Measurements from ENCODE around the gene MSH5. TPM values are rescaled to one million over a fixed set of nuclear protein-coding genes. Genes with fewer than 3 reads are reported as not detected.

MSH5 gene
- total RNA-seq, 2 experiments from 2014 or later: 96.9 to 105 TPM

DNA sequence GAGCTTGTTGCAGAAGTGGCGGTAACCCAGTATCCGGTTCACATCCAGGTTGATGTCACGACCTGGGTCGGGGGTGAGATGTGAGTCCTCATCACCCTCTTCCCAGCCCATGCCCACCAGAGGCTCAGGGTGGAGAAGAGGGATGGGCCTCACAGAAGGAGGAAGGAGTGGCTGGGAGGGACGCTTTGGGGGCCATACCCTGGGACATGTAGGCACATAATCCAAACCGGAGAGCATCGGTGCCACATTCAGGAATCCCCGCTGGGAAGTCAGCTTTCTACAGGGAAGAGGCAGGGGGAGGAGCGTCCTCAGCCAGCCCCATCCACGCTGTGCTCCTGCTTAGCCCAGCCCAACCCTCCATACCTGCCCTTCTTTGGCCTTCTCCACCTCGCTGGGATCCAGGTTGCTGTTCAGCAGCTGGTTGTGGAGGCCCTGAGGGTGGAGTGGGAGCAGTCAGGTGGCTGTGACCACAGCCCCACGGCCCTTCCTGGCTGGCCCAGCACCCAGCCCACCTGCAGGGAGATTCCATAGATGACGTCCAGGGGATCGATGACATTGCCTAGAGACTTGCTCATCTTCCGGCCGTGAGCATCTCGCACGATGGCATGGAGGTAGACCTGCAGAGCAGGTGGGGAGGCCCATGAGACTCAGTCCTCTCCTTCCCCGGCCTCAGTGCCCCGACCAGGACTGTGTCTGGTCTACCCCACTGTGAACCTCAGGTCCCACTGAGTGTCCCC is 40.9 kb downstream of the MSH5 start:
- Mint-ChIP-seq H3K4me1 (ENCODE audit: low read depth) (peaks cover 19% of the 10 kb centered on the region), H3K9me3 (no peaks in the 10 kb centered on the region), H3K27me3 (no peaks in the 10 kb centered on the region), H3K36me3 (ENCODE audit: low read depth) (peaks cover 45% of the 10 kb centered on the region), H3K27ac (no peak overlapping the region), H3K4me3 (no peak overlapping the region)
- TF ChIP-seq, protein P1, sequence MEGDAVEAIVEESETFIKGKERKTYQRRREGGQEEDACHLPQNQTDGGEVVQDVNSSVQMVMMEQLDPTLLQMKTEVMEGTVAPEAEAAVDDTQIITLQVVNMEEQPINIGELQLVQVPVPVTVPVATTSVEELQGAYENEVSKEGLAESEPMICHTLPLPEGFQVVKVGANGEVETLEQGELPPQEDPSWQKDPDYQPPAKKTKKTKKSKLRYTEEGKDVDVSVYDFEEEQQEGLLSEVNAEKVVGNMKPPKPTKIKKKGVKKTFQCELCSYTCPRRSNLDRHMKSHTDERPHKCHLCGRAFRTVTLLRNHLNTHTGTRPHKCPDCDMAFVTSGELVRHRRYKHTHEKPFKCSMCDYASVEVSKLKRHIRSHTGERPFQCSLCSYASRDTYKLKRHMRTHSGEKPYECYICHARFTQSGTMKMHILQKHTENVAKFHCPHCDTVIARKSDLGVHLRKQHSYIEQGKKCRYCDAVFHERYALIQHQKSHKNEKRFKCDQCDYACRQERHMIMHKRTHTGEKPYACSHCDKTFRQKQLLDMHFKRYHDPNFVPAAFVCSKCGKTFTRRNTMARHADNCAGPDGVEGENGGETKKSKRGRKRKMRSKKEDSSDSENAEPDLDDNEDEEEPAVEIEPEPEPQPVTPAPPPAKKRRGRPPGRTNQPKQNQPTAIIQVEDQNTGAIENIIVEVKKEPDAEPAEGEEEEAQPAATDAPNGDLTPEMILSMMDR (IDR thresholded peaks at IDR 0.05): no peak
- no peak for ATAC-seq
- intact Hi-C loops (cut with micrococcal nuclease): no loop called here
- ChIA-PET CTCF (interaction anchor here (4.2 to 5.5 kb wide), 2 partner anchors 10 to 11 kb away, joined by 26 to 34 read pairs; no protein-coding TSS in a partner anchor), POLR2A (interaction anchor here (0.6 to 1.3 kb wide), 6 partner anchors 14 to 60 kb away, joined by 3 to 7 read pairs (median 3); no protein-coding TSS in a partner anchor)
- DNase-seq: no peak

DNA sequence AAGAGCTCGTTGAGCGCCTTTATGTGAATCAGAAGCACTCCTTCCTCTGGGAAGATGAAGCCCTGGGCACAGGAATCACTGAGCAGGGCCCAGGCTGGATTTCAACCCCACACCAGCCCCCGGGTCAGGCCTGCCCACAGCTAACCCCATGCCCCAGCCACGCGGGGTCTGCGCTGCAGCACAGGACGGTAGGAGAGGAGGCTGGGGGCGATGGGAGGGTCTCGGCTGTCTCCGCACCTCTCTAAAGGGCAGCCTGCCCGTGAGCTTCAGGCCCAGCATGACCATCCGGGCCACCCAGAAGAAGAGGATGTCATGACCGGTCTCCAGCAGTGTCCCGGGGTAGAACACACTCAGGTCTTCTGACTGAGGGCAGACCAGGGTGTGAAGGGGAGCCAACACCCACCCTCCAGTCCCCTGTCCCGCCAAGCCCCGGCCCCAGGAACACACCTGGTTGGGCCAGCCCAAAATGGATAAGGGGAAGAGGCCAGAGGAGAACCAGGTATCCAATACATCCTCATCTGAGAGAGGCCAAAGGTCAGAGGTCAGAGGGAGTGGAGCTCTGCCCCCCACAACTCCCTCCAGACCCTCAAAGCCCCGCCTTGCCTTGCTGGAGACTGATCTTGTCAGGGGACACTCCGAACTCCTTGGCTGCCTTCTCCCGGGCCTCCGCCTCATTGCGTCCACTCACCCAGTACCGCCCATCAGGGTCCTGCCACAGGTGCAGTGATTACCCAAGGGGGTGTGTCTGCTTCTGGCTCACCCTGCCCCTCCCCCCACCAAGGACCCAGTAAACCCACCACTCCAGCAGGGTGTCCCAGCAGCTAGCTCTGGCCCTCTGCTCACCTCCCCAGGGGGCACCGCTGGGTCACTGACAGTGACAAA is 41.7 kb downstream of the MSH5 start:
- peaks cover 15% of the 10 kb centered on the region for H3K4me1 Mint-ChIP-seq (ENCODE audit: low read depth)
- CTCF ChIA-PET: interaction anchor here (4.2 to 5.5 kb wide), 2 partner anchors 9 to 12 kb away, joined by 26 to 34 read pairs; no protein-coding TSS in a partner anchor
- peaks cover 48% of the 10 kb centered on the region for H3K36me3 Mint-ChIP-seq (ENCODE audit: low read depth)
- DNase-seq (no peak), ATAC-seq (no peak)
- no peak overlapping the region for H3K27ac Mint-ChIP-seq
- no peaks in the 10 kb centered on the region for H3K9me3 Mint-ChIP-seq
- intact Hi-C loops (cut with micrococcal nuclease): no loop called here
- H3K4me3 Mint-ChIP-seq: no peak overlapping the region
- TF ChIP-seq, protein P1 (IDR thresholded peaks at IDR 0.05): no peak
- POLR2A ChIA-PET: interaction anchor here (0.6 to 1.3 kb wide), 5 partner anchors 13 to 59 kb away, joined by 3 to 7 read pairs (median 3); no protein-coding TSS in a partner anchor
- H3K27me3 Mint-ChIP-seq: no peaks in the 10 kb centered on the region

DNA sequence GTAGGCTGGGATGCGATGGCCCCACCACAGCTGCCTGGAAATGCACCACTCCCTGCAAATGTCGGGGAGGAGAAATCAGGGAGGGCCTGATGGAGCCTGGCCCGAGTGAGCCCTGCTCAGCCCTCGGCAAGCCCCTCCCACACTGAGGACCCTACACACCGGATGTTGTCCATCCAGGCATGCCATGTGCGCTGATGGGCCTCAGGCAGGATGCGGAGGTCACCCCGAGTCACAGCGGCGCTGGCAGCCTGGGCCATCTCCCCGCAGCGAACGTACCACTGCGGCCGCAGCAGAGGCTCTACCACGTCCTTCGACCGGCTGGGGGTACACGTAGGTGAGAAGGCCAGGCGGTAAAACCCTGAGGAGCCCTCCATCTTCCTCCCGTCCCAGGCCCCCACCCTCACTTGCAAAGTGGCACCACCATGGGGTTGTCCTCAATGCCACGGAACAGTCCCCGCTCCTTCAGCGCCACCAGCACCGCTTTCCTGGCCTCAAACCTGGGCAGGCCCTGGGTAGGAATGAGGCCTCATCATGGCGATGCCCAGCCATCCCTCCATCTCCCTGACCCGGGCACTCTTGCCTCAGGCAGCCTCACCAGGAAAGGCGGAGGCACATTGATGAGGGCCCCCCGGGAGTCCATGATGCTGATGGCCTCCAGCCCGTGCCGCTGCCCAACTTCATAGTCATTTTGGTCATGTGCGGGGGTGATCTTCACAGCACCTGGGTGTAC is 42.5 kb downstream of the MSH5 start:
- ChIA-PET CTCF (interaction anchor here (3.2 to 5.5 kb wide), 2 partner anchors 8 to 13 kb away, joined by 11 to 34 read pairs; partner anchors contain the start of gene VARS1), POLR2A (no interaction called here)
- Mint-ChIP-seq H3K27me3 (no peaks in the 10 kb centered on the region), H3K9me3 (no peaks in the 10 kb centered on the region), H3K36me3 (ENCODE audit: low read depth) (peaks cover 50% of the 10 kb centered on the region), H3K4me3 (no peak overlapping the region), H3K27ac (no peak overlapping the region), H3K4me1 (ENCODE audit: low read depth) (peaks cover 7% of the 10 kb centered on the region)
- intact Hi-C loops (cut with micrococcal nuclease): no loop called here
- DNase-seq: no peak
- ATAC-seq: no peak
- TF ChIP-seq, protein P1 (IDR thresholded peaks at IDR 0.05): no peak

DNA sequence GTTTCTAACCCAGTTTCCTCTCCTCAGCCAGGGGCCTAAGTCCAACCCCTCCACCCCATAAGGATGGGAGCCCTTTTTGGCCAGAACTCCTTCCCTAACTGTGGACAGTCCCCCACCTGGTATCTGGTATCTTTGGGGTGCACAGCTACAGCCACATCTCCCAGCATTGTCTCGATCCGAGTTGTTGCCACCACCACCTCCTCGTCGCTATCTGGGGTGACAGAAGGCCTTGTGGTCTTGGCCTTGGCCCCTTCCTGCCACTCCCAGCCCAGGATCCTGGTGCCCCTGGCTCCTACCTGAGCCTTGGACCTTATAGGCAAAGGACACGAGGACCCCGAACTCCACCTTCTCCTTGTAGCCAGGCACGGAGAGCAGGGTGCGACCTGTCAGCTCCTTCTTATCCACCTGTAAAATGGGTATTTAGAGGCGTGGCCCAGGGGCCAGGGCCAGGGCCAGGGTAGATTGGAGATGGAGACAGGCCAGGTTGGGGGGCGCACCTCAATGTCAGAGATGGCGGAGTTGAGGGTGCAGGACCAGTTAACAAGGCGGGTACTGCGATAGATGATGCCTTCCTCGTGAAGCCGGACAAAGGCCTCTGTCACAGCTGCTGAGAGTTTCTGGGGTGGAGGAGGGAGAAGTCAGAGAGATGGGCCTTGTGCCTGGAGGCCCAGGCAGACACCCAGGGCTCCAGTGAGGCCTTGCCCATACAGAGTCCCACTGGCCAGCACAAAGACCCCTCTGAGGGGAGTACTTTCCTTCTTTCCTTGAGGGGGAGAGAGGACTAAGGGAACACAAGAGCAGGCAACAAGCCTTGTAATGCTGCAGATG is 44.5 kb downstream of the MSH5 start:
- intact Hi-C loops (cut with micrococcal nuclease): no loop called here
- TF ChIP-seq, protein P1 (IDR thresholded peaks at IDR 0.05): no peak
- Mint-ChIP-seq H3K36me3 (ENCODE audit: low read depth) (peaks cover 40% of the 10 kb centered on the region), H3K4me3 (no peak overlapping the region), H3K4me1 (ENCODE audit: low read depth) (no peaks in the 10 kb centered on the region), H3K27me3 (no peaks in the 10 kb centered on the region), H3K27ac (no peak overlapping the region), H3K9me3 (no peaks in the 10 kb centered on the region)
- CTCF ChIA-PET: interaction anchor here (2.5 to 3.2 kb wide), 2 partner anchors 11 to 15 kb away, joined by 11 to 16 read pairs; partner anchors contain the start of gene VARS1
- POLR2A ChIA-PET: interaction anchor here (0.8 to 1.7 kb wide), 3 partner anchors 11 to 25 kb away, joined by 3 to 7 read pairs (median 5); partner anchors contain the start of gene VARS1
- DNase-seq: no peak
- ATAC-seq: no peak
